IPS-18c (cell line): ENCODE results near the gene ATPAF1.
A peak's percentile ranks its signal among the peaks of the same experiment; 100 is the strongest.

Experiments
- H3K4me3 ChIP-seq: 2 replicates; pipeline ENCODE4 v1.7.0; 2013; ENCODE audit warnings: low read depth, mild to moderate bottlenecking, low read length, moderate library complexity; ENCODE audit not compliant: insufficient read depth
- H3K9me3 ChIP-seq: one replicate; pipeline ENCODE4 v1.6.1; 2013; ENCODE audit warnings: mild to moderate bottlenecking, low read length, moderate library complexity; ENCODE audit not compliant: control insufficient read depth, insufficient read depth

ATPAF1 gene

DNA sequence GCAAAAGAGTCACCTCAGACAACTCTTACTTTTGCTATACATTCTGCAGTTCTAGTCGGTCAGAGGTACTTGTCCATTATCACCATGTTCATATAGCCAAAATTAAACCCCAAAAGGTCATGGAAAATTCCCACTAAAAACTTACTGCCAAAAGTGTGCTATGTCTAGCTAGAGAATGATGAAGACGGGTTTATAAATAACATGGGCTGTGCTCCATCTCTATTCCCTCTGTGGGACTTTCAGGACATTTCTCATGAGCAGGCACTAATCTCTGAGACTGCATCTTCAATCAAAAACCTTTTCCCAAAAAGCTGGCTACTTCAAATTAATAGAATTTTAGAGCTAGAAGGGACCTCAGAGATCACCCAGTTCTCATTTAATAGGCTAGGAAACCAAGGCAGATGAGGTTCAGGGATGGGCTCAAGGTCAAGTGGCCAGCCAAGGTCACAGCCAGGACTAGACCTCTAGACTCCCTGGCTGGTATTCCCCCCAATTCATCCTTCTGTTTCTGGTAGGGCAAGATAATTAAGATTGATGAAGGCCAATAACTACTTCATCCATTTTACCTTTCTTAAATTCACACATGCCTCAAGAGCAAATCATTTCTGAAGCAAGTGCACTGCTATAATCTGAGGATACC, 30.6 kb downstream of the ATPAF1 start:
- no peak overlapping the region for H3K4me3 ChIP-seq
- no peaks in the 10 kb centered on the region for H3K9me3 ChIP-seq

DNA sequence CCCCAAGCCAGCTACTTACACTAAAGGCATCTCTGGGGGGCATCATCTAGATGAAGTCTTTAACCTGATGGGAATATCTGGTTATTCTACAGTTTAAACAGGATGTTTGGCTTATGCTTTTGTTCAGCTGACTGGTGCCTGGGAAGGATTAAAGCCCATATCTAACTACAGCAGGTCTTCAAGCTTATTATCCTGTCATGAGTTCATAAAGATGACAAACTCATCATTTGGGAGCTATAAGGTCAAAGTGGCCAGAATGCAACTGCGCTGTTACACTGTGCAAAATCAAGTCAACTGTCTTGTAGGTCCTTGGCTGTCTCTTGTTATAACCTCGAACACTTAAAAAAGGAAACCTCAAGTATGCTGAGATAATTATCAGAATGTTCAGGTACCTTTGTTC, 33.0 kb downstream of the ATPAF1 start:
- H3K9me3 ChIP-seq, result no peaks in the 10 kb centered on the region
- H3K4me3 ChIP-seq, result no peak overlapping the region

- Histone ChIP-seq H3K9me3 (no peaks in the 10 kb centered on the region), H3K4me3 (no peak overlapping the region)
Measured at GRCh38 chr1:46630719-46631118, 37.4 kb downstream of the ATPAF1 start.

DNA sequence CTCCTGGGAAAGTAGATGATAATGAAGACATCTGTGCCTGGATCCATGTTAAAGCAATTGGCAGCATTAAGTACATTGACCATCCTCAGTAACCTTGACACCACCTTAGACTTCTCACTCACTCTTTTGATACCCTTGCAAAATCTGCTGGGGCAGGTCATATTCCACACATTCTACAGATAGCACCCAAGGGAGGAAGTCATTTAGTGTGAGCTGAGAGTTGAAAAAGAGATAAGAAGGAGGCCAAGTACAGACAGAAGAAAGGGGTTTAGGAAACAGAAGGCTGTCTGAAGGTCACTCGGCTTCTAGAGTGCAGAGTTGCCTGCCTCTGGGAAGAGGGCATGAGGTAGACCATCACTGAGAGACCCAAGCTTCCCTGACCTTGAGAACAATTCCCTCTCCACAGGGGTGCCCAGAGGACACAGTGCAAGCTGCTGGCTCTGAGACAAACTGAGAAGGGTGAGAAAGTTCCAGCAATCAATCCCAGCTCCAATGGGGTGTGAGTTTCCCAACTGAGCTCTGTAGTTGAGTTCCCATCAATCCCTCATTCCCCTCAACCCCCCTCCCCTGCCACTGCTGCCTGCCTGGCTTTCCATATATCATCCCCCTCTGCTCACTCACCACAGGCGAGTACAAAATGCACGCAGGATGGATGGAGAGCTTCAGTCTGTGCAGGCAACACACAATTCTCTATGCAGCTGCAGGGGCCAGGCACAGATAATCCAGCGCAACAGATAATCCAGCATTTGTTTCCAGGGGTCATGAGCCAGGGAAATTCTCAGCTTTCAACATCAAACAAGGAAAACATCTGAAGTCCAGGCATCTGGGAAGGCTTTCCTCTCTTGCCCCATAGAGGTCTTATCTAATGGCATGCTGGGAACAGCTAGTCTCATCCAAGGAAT, 44.2 kb downstream of the ATPAF1 start:
- Histone ChIP-seq H3K4me3 (no peak overlapping the region), H3K9me3 (no peaks in the 10 kb centered on the region)

GRCh38 chr1:46622344-46622743, 45.8 kb downstream of the ATPAF1 start:
- Histone ChIP-seq H3K4me3 (no peak overlapping the region), H3K9me3 (no peaks in the 10 kb centered on the region)

DNA sequence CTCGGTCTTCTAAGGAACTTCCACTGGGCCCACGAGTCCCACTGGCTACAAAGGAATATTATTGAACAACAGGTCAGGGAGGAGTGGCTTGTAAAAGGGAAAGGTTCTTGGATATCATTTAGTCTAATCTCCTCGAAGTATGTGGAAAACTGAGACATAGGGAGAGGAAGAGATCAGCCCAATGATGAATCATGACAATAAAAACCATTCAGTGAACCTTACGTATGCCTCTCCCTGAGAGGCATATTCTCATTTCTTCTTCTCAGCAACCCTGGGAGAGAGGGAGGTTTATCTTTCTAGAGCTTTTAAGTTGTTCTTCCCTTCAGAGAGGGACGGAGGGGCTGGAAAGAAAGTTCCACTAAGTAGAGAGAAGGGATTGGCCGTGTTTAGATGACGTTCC, 46.2 kb downstream of the ATPAF1 start:
- Histone ChIP-seq H3K4me3 (no peak overlapping the region), H3K9me3 (no peaks in the 10 kb centered on the region)

GRCh38 chr1:46619656-46620258, 48.4 kb downstream of the ATPAF1 start:
- H3K4me3 ChIP-seq, result no peak overlapping the region
- H3K9me3 ChIP-seq, result no peaks in the 10 kb centered on the region

DNA sequence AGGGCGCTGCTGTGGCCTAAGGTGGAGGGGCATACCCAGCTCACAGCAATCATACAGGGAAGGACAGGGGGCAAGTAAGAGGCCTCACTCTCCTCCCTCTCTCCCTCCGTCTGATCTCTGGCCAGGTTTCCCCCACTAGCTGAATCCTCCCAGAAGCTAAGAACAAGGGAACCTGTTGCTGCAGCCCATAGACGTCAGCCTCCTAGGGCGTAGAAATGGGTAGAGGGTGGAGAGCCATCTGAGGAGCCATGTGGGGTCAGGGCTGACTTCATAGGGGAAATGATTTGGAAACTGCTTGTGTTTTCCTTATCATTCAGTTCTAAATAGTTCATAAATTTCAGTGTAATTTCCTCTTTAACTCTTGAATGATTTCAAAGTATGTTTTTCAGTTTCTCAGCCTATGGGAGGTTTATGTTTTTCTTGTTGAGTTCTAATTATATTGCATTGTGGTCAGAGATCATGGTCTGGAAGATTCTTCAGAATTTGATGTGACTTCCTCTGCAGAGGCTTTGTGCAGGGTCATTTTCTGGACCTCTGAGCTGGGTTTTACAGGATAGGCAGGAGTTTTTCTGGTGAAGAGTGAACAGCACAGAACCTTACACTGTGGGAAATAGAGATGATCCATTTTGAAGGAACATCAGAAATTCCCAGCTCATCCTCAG, 49.3 kb downstream of the ATPAF1 start:
- no peak overlapping the region for H3K4me3 ChIP-seq
- no peaks in the 10 kb centered on the region for H3K9me3 ChIP-seq

- Histone ChIP-seq H3K9me3 (no peaks in the 10 kb centered on the region), H3K4me3 (no peak overlapping the region)
Measured at GRCh38 chr1:46617833-46618232, 50.3 kb downstream of the ATPAF1 start.

DNA sequence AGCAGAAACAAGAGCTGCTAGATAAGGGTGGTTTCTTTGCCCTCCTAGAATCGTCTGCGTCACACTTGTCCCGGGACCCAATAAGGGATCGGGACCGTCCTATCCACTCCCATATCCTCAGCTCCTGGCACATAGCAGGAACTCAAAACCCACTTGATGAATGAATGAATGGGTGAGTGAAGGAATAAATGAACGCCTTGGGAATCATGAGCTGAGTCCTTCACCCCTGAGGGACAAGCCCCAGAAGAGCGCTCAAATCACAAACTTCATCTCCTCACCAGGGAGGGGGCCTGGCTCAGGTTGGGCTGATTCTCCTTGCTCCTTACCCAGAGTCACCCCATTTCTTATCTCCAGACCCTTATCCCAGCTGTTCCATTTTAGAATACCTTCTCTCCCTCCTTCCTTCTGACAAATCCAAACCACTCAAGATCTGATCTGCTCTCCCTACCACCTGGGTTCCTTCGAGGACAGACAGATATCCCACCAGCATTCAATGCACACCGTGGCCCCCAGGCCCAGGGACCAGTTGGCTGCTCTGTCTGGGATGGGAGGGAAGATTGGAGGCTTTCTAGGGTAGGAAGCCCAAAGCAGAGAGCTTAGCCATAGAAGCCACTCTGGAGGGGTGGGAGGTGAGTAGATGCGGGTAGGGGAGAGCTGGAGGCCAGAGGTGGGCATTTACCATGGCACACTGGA, 50.9 kb downstream of the ATPAF1 start:
- H3K4me3 ChIP-seq, result peak overlapping the region; percentile 71; the same call in 1 of the 2 replicates
- H3K9me3 ChIP-seq, result no peaks in the 10 kb centered on the region

DNA sequence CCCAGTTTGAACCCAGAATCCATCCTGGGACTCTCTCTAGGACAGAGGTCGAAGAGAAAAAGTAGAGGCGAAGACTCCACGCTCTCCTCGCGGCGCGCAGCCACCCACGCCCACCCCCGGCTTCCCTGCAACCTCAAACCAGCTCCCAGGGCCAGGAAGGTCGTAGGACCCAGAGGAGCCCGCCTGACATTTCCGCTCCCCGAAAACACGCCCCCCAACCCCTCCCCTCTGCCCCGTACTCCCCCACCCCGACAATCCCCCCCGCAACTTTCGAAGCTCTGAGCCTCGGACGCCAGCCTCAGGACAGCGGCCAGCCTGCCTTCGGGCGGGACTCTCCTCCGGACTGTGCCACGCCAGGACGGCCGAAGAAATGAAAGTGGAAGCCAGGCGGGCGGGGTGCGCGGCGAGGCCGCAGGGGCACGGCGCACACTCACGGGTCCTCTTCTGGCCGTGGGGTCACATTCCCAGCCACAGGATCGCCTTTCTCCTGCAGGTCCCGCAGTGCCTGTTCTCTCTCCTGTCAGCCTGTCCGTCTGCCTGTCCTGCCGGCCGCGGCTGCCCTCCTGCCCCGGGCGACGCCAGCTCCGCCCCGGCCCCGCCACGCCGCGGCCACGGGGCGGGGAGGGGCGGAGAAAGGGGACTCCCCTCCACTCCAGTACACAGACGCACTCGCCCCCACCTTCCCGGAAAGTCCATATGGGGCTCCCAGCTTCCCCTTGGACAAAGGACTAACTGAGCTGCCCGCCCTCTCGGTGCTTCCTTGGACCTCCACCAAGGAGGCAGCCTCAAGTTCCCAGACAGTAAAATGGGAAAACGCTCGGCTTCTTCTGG, 51.7 kb downstream of the ATPAF1 start, which contains the start of gene MOB3C:
MOB3C (minus strand) TSS at position 535 of the 831 bp plus-strand sequence. CDS start 3,490 bp downstream, outside the sequence.
- H3K4me3 ChIP-seq, result peak within 1 kb of the TSS; percentile 71
- H3K9me3 ChIP-seq, result no peaks in the 10 kb centered on the region

DNA sequence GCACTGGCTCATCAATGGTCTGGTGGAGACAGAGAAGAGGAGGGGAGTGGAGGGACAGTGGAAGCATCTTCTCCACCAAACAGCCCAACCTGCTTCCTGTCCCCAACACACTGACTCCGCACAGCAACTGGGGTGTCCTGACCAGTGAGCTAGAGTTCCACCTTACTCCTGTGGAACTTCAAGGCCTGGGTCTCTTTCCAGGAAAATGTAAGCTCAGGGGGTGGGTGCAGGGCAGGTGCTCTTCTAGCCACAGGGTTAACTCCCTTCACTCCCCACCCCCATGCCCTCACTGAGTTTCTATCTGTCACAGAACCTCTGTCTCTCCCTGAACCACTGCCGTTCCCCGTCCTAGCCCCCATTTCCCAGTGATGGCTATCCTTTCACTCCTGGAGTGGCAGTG, 52.4 kb downstream of the ATPAF1 start:
- H3K9me3 ChIP-seq, result no peaks in the 10 kb centered on the region
- no peak overlapping the region; the same call in 1 of the 2 replicates for H3K4me3 ChIP-seq

DNA sequence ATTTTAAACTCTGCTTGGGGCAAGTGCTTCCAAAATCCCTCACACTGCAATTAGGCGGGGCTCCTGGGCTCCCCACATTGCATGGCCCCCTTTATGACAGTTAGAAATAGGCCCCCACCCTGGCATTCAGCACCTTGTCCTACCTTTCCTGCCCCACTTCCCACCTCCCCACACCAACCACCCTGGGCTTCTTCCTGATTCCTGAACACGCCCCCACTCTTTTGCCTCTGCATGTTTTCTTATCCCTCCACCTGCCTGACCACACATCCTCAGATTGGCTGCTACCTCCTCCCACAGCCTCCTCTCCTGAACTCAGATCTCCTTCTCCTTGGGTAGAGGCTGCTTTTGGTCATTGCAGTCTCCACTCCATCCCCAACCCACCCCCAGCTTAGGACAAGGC, 53.1 kb downstream of the ATPAF1 start:
- Histone ChIP-seq H3K9me3 (no peaks in the 10 kb centered on the region), H3K4me3 (no peak overlapping the region)

GRCh38 chr1:46614604-46614984, 53.6 kb downstream of the ATPAF1 start:
- Histone ChIP-seq H3K4me3 (no peak overlapping the region), H3K9me3 (no peaks in the 10 kb centered on the region)

DNA sequence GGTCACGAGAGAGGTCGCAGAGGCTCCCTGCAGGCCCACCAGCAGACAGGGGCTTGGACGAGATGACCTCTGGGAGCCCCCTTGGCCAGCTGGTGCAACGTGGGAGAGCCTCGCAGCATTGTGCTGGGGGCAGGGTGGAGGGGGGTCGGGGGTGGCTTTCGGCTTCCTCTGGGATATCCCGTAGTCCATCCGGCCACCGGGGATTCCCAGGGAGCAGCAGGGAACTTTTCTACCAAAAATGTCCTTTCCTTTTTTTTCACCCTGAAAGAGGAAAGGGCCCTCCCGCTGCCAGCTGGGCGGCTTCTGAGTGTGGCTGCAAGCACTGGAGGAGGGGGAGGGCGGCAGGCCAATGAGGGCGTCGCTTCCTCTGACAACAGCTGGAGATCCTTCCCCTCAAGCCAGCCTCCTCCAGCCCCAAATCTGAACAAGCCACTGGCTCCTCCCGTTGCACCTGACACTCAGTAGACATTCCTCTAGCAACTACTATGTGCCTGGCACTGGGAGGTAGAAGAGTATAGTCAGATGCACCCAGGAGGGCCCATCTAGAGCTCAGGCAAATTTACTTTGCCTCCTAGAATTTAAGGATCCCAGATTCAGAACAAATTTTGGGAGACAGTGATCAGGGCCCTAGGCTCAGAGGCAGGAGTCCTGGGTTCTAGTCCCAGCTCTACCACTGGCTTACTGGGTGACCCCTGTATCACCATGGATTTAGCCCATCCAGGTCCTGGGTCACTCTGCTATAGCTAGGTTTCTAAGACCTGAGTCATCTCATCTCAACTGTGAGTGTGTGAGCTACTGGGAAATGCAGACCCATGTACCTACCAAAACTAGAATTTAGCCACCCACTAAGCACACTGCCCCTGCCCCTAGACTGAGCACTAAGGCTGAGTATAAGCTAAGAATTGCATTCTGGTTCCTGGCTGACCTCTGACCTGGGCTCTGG, 54.2 kb downstream of the ATPAF1 start:
- Histone ChIP-seq H3K9me3 (no peaks in the 10 kb centered on the region), H3K4me3 (no peak overlapping the region)
